ENCODE data around the gene PRPF8. TPM values are rescaled to one million over a fixed set of nuclear protein-coding genes. Genes with fewer than 3 reads are reported as not detected.
"Not testable (repeated sequence)": the region's sequence is repeated elsewhere in the genome, so short reads cannot be mapped to it uniquely, and the experiment has no call there.

The PRPF8 gene
- total RNA-seq, 1 donor from 2014 or later: 202 TPM

- no peak for TF ChIP-seq EZH2 (IDR thresholded peaks at IDR 0.05; ENCODE audit: insufficient read depth, low read length)
- Histone ChIP-seq H2AFZ (ENCODE audit: low read depth, low read length) (no peak overlapping the region), H3K4me1 (ENCODE audit: insufficient read depth, low read length) (peaks cover 6% of the 10 kb centered on the region), H3K79me2 (ENCODE audit: insufficient read depth, low read length) (peaks cover 55% of the 10 kb centered on the region), H3K27me3 (ENCODE audit: insufficient read depth, low read length) (no peaks in the 10 kb centered on the region), H3K27ac (ENCODE audit: low read depth, low read length) (no peak overlapping the region), H3K9me3 (ENCODE audit: insufficient read depth, low read depth, low read length) (no peaks in the 10 kb centered on the region), H4K20me1 (ENCODE audit: insufficient read depth, low read length) (peaks cover 58% of the 10 kb centered on the region), H3K4me2 (ENCODE audit: low read length) (peak overlapping the region; percentile 85), H3K36me3 (ENCODE audit: insufficient read depth, low read length) (peaks cover 42% of the 10 kb centered on the region), H3K4me3 (ENCODE audit: insufficient read depth, low read depth, low read length) (peak overlapping the region; percentile 79), H3K9ac (ENCODE audit: low read length) (peak overlapping the region; percentile 90)
- no peaks in the 10 kb centered on the region for H3K27me3 Mint-ChIP-seq (ENCODE audit: low read depth, unreplicated experiment)
- DNase-seq (ENCODE audit: low read depth) (no peak), FAIRE-seq (no peak)
- peak overlapping the region; percentile 98 for H3K4me3 Mint-ChIP-seq (ENCODE audit: unreplicated experiment)
- peak overlapping the region; percentile 98 for H3K27ac Mint-ChIP-seq (ENCODE audit: unreplicated experiment)
- H3K4me1 Mint-ChIP-seq (ENCODE audit: low read depth, unreplicated experiment): peaks cover 20% of the 10 kb centered on the region
- H3K36me3 Mint-ChIP-seq (ENCODE audit: low read depth, unreplicated experiment): peaks cover 24% of the 10 kb centered on the region
- H3K9me3 Mint-ChIP-seq (ENCODE audit: unreplicated experiment): no peaks in the 10 kb centered on the region
Measured at GRCh38 chr17:1683459-1683858, 1.2 kb downstream of the PRPF8 start.

- no peaks in the 10 kb centered on the region for H3K9me3 Mint-ChIP-seq (ENCODE audit: unreplicated experiment)
- H3K4me3 Mint-ChIP-seq (ENCODE audit: unreplicated experiment): no peak overlapping the region
- Histone ChIP-seq H2AFZ (ENCODE audit: low read depth, low read length) (no peak overlapping the region), H3K79me2 (ENCODE audit: insufficient read depth, low read length) (peaks cover 35% of the 10 kb centered on the region), H3K27ac (ENCODE audit: low read depth, low read length) (no peak overlapping the region), H4K20me1 (ENCODE audit: insufficient read depth, low read length) (peaks cover 64% of the 10 kb centered on the region), H3K9me3 (ENCODE audit: insufficient read depth, low read depth, low read length) (no peaks in the 10 kb centered on the region), H3K27me3 (ENCODE audit: insufficient read depth, low read length) (no peaks in the 10 kb centered on the region), H3K4me1 (ENCODE audit: insufficient read depth, low read length) (peaks cover 3% of the 10 kb centered on the region), H3K36me3 (ENCODE audit: insufficient read depth, low read length) (peaks cover 83% of the 10 kb centered on the region), H3K4me2 (ENCODE audit: low read length) (no peak overlapping the region), H3K4me3 (ENCODE audit: insufficient read depth, low read depth, low read length) (no peak overlapping the region), H3K9ac (ENCODE audit: low read length) (no peak overlapping the region)
- H3K4me1 Mint-ChIP-seq (ENCODE audit: low read depth, unreplicated experiment): no peaks in the 10 kb centered on the region
- peaks cover 47% of the 10 kb centered on the region for H3K36me3 Mint-ChIP-seq (ENCODE audit: low read depth, unreplicated experiment)
- no peaks in the 10 kb centered on the region for H3K27me3 Mint-ChIP-seq (ENCODE audit: low read depth, unreplicated experiment)
- no peak for DNase-seq (ENCODE audit: low read depth)
- peak overlapping the region; percentile 20 for H3K27ac Mint-ChIP-seq (ENCODE audit: unreplicated experiment)
- TF ChIP-seq EZH2 (IDR thresholded peaks at IDR 0.05; ENCODE audit: insufficient read depth, low read length) (no peak), CTCF (IDR thresholded peaks at IDR 0.05; ENCODE audit: insufficient read depth, low read depth, low read length) (no peak)
- no peak for FAIRE-seq
Measured at GRCh38 chr17:1676401-1676800, 8.3 kb downstream of the PRPF8 start.

- Histone ChIP-seq H3K79me2 (ENCODE audit: insufficient read depth, low read length) (peaks cover 27% of the 10 kb centered on the region), H3K4me1 (ENCODE audit: insufficient read depth, low read length) (peaks cover 7% of the 10 kb centered on the region), H4K20me1 (ENCODE audit: insufficient read depth, low read length) (peaks cover 58% of the 10 kb centered on the region), H3K27me3 (ENCODE audit: insufficient read depth, low read length) (no peaks in the 10 kb centered on the region), H2AFZ (ENCODE audit: low read depth, low read length) (no peak overlapping the region), H3K9me3 (ENCODE audit: insufficient read depth, low read depth, low read length) (no peaks in the 10 kb centered on the region), H3K4me3 (ENCODE audit: insufficient read depth, low read depth, low read length) (no peak overlapping the region), H3K27ac (ENCODE audit: low read depth, low read length) (no peak overlapping the region), H3K9ac (ENCODE audit: low read length) (no peak overlapping the region), H3K4me2 (ENCODE audit: low read length) (no peak overlapping the region), H3K36me3 (ENCODE audit: insufficient read depth, low read length) (peaks cover 74% of the 10 kb centered on the region)
- Mint-ChIP-seq H3K36me3 (ENCODE audit: low read depth, unreplicated experiment) (peaks cover 34% of the 10 kb centered on the region), H3K4me1 (ENCODE audit: low read depth, unreplicated experiment) (peaks cover 10% of the 10 kb centered on the region), H3K4me3 (ENCODE audit: unreplicated experiment) (no peak overlapping the region), H3K27ac (ENCODE audit: unreplicated experiment) (peak overlapping the region; percentile 37), H3K9me3 (ENCODE audit: unreplicated experiment) (no peaks in the 10 kb centered on the region), H3K27me3 (ENCODE audit: low read depth, unreplicated experiment) (no peaks in the 10 kb centered on the region)
- no peak for DNase-seq (ENCODE audit: low read depth)
- TF ChIP-seq EZH2 (IDR thresholded peaks at IDR 0.05; ENCODE audit: insufficient read depth, low read length): no peak
- FAIRE-seq: no peak
Measured at GRCh38 chr17:1673041-1673785, 11.5 kb downstream of the PRPF8 start.

GRCh38 chr17:1663934-1664333 is 20.7 kb downstream of the PRPF8 start:
- not testable (repeated sequence) for H3K9me3 Mint-ChIP-seq (ENCODE audit: unreplicated experiment); FAIRE-seq; H2AFZ ChIP-seq (ENCODE audit: low read depth, low read length); H3K27ac ChIP-seq (ENCODE audit: low read depth, low read length); H3K4me3 Mint-ChIP-seq (ENCODE audit: unreplicated experiment); H3K27me3 Mint-ChIP-seq (ENCODE audit: low read depth, unreplicated experiment); H3K27ac Mint-ChIP-seq (ENCODE audit: unreplicated experiment); H3K4me2 ChIP-seq (ENCODE audit: low read length); H3K27me3 ChIP-seq (ENCODE audit: insufficient read depth, low read length); H3K4me1 ChIP-seq (ENCODE audit: insufficient read depth, low read length); DNase-seq (ENCODE audit: low read depth); H3K4me3 ChIP-seq (ENCODE audit: insufficient read depth, low read depth, low read length); H3K9ac ChIP-seq (ENCODE audit: low read length); H3K9me3 ChIP-seq (ENCODE audit: insufficient read depth, low read depth, low read length)
- Mint-ChIP-seq H3K4me1 (ENCODE audit: low read depth, unreplicated experiment) (peaks cover 11% of the 10 kb centered on the region), H3K36me3 (ENCODE audit: low read depth, unreplicated experiment) (peaks cover 21% of the 10 kb centered on the region)
- Histone ChIP-seq H3K79me2 (ENCODE audit: insufficient read depth, low read length) (peaks cover 32% of the 10 kb centered on the region), H3K36me3 (ENCODE audit: insufficient read depth, low read length) (peaks cover 47% of the 10 kb centered on the region), H4K20me1 (ENCODE audit: insufficient read depth, low read length) (peaks cover 53% of the 10 kb centered on the region)

Measured in astrocyte (in vitro differentiated cells and primary cell).